Measurements from ENCODE around the gene ST6GALNAC2. TPM values are rescaled to one million over a fixed set of nuclear protein-coding genes. Genes with fewer than 3 reads are reported as not detected.

ST6GALNAC2 gene
- total RNA-seq, 6 experiments from 2014 or later = 0.81 to 5.0 (median 2.3) TPM

DNA sequence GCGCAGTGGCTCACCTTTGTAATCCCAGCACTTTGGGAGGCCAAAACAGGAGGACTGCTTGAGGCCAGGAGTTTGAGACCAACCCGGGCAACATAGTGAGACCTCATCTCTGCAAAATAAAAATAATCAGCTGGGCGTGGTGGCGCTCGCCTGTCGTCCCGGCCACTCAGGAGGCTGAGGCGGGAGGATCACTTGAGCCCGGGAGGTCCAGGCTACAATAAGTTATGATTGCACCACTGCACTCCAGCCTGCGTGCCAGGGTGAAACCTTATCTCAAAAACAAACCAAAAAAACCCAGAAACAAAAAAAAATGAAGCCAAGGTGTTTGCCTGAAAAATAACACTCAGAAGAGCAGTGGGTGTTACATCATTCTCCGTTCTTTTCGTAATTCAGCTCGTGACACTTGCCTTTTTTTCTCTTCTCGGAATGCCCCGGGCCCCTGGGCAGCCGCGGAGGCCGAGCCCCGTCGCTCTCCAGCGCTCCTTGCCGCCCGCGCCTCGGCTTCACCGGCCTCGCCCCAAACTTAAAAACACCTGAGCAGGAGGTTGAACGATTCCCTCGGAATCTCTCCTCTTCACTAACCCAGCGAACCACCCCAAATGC, 28.8 kb downstream of the ST6GALNAC2 start:
- TF ChIP-seq, protein P1, sequence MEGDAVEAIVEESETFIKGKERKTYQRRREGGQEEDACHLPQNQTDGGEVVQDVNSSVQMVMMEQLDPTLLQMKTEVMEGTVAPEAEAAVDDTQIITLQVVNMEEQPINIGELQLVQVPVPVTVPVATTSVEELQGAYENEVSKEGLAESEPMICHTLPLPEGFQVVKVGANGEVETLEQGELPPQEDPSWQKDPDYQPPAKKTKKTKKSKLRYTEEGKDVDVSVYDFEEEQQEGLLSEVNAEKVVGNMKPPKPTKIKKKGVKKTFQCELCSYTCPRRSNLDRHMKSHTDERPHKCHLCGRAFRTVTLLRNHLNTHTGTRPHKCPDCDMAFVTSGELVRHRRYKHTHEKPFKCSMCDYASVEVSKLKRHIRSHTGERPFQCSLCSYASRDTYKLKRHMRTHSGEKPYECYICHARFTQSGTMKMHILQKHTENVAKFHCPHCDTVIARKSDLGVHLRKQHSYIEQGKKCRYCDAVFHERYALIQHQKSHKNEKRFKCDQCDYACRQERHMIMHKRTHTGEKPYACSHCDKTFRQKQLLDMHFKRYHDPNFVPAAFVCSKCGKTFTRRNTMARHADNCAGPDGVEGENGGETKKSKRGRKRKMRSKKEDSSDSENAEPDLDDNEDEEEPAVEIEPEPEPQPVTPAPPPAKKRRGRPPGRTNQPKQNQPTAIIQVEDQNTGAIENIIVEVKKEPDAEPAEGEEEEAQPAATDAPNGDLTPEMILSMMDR (IDR thresholded peaks at IDR 0.05) = no peak
- intact Hi-C loops (cut with DNase I) = no loop called here
- ATAC-seq (peak; percentile 54 to 66 (median 60)), DNase-seq (peak in 1 of 3 donors; percentile 57)
- Histone ChIP-seq H3K4me3 (peak overlapping the region; percentile 73 to 95 (median 86)), H3K27ac (peak overlapping the region; percentile 79 to 96 (median 93)), H3K9me3 (no peaks in the 10 kb centered on the region), H3K36me3 (peaks cover 0 to 11% (median 6%) of the 10 kb centered on the region in 4 donors), H3K4me1 (peaks cover 0 to 36% (median 2%) of the 10 kb centered on the region in 4 donors), H3K27me3 (no peaks in the 10 kb centered on the region)
- 13% methylated on average over 27 of the region's 30 CpGs for WGBS (ENCODE audit: insufficient coverage, low coverage, low lambda C conversion rate, missing lambda C conversion rate)

DNA sequence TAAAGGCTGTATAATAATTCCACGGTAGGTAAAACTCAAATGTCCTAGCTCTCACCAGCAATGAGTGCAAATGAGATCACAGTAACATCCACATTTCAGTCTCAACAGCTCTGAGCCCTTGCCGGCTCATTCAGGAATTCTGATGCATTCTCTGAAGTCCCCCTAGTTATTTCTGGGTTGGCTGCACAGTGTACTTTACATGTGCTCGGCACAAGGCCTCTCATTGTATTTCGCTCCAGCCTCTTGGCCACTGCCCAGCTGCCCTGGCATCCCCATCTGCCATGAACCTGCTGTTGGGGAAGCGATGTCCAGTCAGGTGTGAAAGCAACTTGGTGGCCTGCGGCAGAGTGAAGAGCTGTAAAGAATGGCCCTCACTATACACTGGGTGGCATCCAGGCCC, 31.5 kb downstream of the ST6GALNAC2 start:
- no peak for ATAC-seq
- Histone ChIP-seq H3K27me3 (no peaks in the 10 kb centered on the region), H3K4me3 (no peak overlapping the region), H3K36me3 (no peaks in the 10 kb centered on the region), H3K27ac (no peak overlapping the region), H3K4me1 (peaks cover 0 to 40% (median 7%) of the 10 kb centered on the region in 4 donors), H3K9me3 (no peaks in the 10 kb centered on the region)
- WGBS (ENCODE audit: insufficient coverage, low coverage, low lambda C conversion rate, missing lambda C conversion rate) = 41% methylated on average over 5 of the region's 6 CpGs
- no peak for DNase-seq
- TF ChIP-seq, protein P1 (IDR thresholded peaks at IDR 0.05) = no peak
- no peak for TF ChIP-seq POLR2A (IDR thresholded peaks at IDR 0.05)
- intact Hi-C loops (cut with DNase I) = no loop called here

DNA sequence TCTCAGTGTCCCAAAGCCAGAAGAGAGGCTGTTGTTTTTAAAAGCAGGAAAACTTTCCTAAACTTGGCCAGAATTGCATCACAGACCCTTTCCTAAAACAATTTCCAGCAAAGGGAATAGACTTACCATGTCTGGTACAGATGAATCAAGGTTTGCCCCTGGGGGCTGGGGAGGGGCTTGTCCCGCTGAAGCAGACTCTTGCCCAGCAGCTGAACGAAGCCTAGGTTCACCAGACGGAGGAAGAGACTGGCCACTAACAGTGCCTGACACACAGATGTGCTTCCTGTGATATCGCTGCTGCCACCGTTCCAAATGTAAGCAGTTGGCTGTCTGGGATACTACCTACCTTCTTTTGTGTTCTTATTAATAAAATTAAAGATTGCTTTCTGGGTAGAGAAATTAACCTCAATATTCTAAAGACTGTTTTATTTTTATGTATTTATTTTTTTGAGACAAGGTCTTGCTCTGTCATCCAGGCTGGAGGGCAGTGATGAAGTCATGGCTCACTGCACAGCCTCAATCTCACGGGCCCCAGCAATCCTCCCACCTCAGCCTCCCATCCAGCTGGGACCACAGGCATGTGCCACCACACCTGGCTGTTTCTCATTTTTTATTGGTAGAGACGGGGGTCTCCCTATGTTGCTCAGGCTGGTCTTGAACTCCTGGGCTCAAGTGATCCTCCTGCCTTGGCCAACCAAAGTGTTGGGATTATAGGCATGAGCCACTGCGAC, 32.3 kb downstream of the ST6GALNAC2 start:
- no peaks in the 10 kb centered on the region for H3K9me3 ChIP-seq
- no peak for ATAC-seq
- WGBS (ENCODE audit: insufficient coverage, low coverage, low lambda C conversion rate, missing lambda C conversion rate) = 93% methylated on average over 5 of the region's 8 CpGs
- H3K4me1 ChIP-seq = peaks cover 0 to 38% (median 8%) of the 10 kb centered on the region in 4 donors
- H3K36me3 ChIP-seq = no peaks in the 10 kb centered on the region
- no peaks in the 10 kb centered on the region for H3K27me3 ChIP-seq
- H3K27ac ChIP-seq = no peak overlapping the region
- DNase-seq = no peak
- H3K4me3 ChIP-seq = no peak overlapping the region
- no peak for TF ChIP-seq POLR2A (IDR thresholded peaks at IDR 0.05)
- TF ChIP-seq, protein P1 (IDR thresholded peaks at IDR 0.05) = no peak
- intact Hi-C loops (cut with DNase I) = no loop called here

DNA sequence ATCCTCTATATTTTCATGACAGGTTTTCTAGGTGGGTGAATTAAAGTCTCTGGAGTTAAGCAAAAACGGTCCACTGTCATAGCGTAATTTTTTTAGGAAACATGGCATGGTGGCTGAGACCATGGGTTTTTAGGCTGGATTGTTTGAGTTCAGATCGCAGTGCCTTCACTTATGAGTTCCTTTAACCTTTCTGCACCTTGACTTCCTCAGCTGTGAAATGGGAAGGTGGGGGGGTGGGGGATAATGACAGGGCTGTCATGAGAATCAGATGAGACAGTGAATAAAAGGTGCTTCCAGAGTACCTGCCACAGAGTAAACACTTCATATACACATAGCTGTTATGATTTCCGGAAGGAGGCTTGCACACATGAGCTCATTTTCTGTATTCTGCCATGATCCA, 34.0 kb downstream of the ST6GALNAC2 start:
- intact Hi-C loops (cut with DNase I) = no loop called here
- no peak for DNase-seq
- ATAC-seq = no peak

More for the DNA sequence above, 34.0 kb downstream of the ST6GALNAC2 start:
- TF ChIP-seq, protein P1 (IDR thresholded peaks at IDR 0.05) = no peak
- no peak for TF ChIP-seq POLR2A (IDR thresholded peaks at IDR 0.05)
- no peaks in the 10 kb centered on the region for H3K27me3 ChIP-seq
- H3K27ac ChIP-seq = peak overlapping the region in 1 of 3 donors; percentile 56
- no peak overlapping the region for H3K4me3 ChIP-seq
- H3K36me3 ChIP-seq = no peaks in the 10 kb centered on the region
- no peaks in the 10 kb centered on the region for H3K9me3 ChIP-seq
- peaks cover 0 to 48% (median 13%) of the 10 kb centered on the region in 4 donors for H3K4me1 ChIP-seq
- WGBS (ENCODE audit: insufficient coverage, low coverage, low lambda C conversion rate, missing lambda C conversion rate) = 79% methylated on average over 3 of the region's 4 CpGs
